Fibroblast of villous mesenchyme (primary cell): ENCODE data around the gene KCNK5. TPM values are rescaled to one million over a fixed set of nuclear protein-coding genes. Genes with fewer than 3 reads are reported as not detected.

ENCODE experiments used
- DNase-seq: peaks from one replicate; pipeline ENCODE4 v3.0.0-alpha.2; 2010; ENCODE audit warnings: low read depth
- H3K4me3 ChIP-seq: 2 replicates; pipeline ENCODE4 v1.5.1; 2011; ENCODE audit warnings: low read depth, mild to moderate bottlenecking, low read length
- total RNA-seq: library from RNA; depleted of rRNA; stranded (reverse); fragments of >200 nt; gene quantifications from 2 replicates; pipeline ENCODE4 v1.2.3, GENCODE V29; 2012
- TF ChIP-seq, protein P1 (sequence below): IDR thresholded peaks from 2 replicates; pipeline ENCODE4 v1.5.1; 2012; ENCODE audit warnings: low read depth, mild to moderate bottlenecking, low read length; ENCODE audit not compliant: insufficient read depth

The KCNK5 gene
- total RNA-seq, 1 donor: not detected

DNA sequence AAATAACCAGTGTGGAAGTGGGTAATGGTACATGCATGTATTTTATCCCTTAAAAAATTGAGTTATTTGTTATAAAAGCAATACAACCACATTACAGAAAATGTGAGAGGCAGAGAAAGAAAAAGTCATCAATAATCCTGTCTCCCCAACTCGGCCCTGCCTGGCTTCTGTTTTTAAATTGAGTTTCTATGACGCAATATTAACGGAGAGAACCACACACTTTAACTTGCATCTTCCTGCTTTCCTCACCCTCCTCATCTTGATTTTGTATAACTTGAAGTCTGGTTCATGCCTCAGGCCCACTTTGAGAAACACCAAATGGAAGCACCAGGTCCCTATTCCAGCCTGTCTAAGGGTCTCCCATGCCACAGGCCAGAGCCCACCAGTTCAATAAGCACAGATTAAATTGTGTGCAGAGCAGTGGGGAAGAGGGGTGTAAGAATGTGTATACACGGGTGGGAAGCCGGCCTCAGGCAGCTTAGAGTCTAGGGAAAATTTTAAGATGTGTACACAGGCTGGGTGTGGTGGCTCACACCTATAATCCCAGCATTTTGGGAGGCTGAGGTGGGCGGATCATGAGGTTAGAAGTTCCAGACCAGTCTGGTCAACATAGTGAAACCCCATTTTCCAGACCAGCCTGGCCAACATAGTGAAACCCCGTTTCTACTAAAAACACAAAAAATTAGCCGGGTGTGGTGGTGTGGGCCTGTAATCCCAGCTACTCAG, 15.9 kb downstream of the KCNK5 start:
- TF ChIP-seq, protein P1, sequence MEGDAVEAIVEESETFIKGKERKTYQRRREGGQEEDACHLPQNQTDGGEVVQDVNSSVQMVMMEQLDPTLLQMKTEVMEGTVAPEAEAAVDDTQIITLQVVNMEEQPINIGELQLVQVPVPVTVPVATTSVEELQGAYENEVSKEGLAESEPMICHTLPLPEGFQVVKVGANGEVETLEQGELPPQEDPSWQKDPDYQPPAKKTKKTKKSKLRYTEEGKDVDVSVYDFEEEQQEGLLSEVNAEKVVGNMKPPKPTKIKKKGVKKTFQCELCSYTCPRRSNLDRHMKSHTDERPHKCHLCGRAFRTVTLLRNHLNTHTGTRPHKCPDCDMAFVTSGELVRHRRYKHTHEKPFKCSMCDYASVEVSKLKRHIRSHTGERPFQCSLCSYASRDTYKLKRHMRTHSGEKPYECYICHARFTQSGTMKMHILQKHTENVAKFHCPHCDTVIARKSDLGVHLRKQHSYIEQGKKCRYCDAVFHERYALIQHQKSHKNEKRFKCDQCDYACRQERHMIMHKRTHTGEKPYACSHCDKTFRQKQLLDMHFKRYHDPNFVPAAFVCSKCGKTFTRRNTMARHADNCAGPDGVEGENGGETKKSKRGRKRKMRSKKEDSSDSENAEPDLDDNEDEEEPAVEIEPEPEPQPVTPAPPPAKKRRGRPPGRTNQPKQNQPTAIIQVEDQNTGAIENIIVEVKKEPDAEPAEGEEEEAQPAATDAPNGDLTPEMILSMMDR: no peak
- no peak overlapping the region for H3K4me3 ChIP-seq
- no peak for DNase-seq

DNA sequence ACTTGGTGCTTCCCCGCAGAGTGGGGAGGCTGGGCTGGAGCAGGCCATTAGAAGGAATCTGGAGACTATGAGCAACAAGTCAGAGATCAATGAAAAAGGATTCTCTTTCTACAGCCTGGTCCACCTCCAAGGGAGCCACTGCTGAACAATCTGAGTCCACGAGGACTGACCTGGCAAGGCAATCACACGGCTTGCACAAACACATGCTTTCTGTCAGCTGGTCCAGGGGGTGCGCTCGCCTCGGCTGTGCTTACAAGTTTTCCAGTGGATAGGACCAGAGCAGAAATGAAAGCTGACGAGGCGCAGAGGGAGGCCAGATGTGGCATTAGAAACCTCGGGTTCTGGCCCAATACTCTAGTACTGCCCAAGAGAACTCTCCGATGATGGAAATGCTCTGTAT, 18.1 kb downstream of the KCNK5 start:
- TF ChIP-seq, protein P1: no peak
- DNase-seq: no peak
- H3K4me3 ChIP-seq: no peak overlapping the region

DNA sequence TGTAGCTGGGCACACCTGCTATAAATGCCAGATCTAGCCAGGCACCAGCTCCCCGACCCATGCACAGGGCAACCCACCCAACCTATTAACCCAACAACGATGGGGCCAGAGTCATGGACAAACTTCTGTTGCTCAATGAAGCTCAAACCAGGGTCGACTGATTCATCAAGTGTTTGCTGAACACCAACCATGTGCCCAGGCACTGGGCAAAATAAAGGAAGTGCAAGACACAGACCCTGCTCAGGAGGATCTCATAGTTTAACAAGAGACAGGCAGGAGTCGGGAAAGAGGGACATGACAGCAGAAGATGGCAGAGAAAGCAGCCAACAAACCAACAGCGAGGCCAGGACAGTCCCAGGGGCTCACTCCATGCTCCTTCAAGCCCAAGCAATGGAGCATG, 18.8 kb downstream of the KCNK5 start:
- TF ChIP-seq, protein P1: no peak
- DNase-seq: no peak

DNA sequence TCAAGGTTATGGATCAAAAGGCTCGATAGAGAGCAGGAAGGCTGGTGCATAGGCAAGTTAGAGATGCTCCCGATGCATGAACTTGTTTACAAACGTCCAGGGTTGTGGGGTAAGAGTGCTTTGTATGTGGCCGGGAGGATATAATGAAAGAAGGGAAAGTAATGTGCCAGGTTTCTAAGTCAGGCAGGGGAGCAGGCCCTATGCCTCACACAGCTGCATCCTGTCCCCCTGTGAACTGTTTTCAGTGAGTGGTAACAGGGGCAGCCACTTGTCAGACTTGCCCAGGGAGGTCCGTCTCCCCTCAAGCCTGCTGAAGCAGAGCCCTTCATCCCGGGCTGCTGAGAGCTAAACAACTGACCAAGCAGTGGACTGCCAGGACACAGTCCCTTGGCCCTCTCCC, 19.4 kb downstream of the KCNK5 start:
- DNase-seq: no peak
- TF ChIP-seq, protein P1: no peak
- no peak overlapping the region for H3K4me3 ChIP-seq

More for the DNA sequence above, 18.8 kb downstream of the KCNK5 start:
- no peak overlapping the region for H3K4me3 ChIP-seq

DNA sequence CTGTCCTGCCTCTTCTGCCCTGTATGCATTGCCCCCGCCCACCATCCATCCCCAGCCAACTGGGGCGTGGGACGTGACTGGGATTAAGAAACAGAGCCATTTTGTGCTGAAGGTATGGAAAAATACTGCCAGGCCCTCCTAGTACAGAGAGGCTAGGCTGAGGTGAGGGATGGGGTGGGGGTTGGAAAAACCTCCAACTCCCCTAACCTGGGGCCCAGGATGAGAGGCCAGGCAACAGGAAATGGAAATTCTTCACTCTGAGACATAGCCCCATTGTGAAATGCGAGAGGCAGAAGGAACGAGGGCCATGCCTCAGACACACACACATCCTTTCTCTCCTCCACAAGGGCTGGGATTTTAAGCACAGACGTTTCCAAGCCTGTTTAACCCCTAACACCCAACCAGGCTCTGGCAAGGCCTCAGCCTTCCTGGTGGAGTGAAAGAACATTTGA, 19.9 kb downstream of the KCNK5 start:
- no peak overlapping the region for H3K4me3 ChIP-seq
- DNase-seq: no peak
- TF ChIP-seq, protein P1: no peak

DNA sequence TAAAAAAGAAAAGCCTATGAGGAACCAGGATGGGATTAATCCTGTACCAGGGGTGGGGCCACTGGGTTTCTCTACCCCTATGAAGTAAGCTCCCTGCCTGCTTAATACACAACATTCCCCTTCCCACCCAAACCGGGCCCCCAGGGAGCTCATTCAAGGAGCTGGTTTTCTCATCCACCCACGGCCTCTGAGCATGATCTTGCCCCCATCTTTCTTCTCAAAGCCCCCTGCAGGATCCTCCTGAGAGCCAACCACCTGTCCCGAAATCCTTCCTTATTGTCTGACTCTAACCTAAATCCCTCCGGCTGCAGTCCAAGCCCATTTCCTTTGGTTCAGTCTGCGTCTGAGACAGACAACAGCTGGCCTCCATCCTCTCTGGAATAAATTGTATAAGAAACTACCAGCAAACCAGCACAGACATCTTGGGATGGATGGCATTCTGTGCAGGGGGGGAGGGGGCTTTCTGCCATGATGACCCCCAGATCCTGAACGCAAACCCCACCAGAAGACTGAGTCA, 21.0 kb downstream of the KCNK5 start:
- TF ChIP-seq, protein P1: no peak
- no peak for DNase-seq
- H3K4me3 ChIP-seq: no peak overlapping the region
